ENCODE measurements around the gene TREM1.

Gene TREM1

GRCh38 chr6:41262401-41262800, 24.1 kb downstream of the TREM1 start:
- no peak overlapping the region for H3K4me3 ChIP-seq (ENCODE audit: low read length)
- TF ChIP-seq, protein P1, sequence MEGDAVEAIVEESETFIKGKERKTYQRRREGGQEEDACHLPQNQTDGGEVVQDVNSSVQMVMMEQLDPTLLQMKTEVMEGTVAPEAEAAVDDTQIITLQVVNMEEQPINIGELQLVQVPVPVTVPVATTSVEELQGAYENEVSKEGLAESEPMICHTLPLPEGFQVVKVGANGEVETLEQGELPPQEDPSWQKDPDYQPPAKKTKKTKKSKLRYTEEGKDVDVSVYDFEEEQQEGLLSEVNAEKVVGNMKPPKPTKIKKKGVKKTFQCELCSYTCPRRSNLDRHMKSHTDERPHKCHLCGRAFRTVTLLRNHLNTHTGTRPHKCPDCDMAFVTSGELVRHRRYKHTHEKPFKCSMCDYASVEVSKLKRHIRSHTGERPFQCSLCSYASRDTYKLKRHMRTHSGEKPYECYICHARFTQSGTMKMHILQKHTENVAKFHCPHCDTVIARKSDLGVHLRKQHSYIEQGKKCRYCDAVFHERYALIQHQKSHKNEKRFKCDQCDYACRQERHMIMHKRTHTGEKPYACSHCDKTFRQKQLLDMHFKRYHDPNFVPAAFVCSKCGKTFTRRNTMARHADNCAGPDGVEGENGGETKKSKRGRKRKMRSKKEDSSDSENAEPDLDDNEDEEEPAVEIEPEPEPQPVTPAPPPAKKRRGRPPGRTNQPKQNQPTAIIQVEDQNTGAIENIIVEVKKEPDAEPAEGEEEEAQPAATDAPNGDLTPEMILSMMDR (conservative IDR thresholded peaks at IDR 0.05; ENCODE audit: low read depth, low read length), result no peak
- no peak for DNase-seq (ENCODE audit: low read depth)

GRCh38 chr6:41258196-41258493, 28.3 kb downstream of the TREM1 start:
- H3K4me3 ChIP-seq (ENCODE audit: low read length), result no peak overlapping the region
- DNase-seq (ENCODE audit: low read depth), result no peak
- TF ChIP-seq, protein P1 (conservative IDR thresholded peaks at IDR 0.05; ENCODE audit: low read depth, low read length), result no peak

DNA sequence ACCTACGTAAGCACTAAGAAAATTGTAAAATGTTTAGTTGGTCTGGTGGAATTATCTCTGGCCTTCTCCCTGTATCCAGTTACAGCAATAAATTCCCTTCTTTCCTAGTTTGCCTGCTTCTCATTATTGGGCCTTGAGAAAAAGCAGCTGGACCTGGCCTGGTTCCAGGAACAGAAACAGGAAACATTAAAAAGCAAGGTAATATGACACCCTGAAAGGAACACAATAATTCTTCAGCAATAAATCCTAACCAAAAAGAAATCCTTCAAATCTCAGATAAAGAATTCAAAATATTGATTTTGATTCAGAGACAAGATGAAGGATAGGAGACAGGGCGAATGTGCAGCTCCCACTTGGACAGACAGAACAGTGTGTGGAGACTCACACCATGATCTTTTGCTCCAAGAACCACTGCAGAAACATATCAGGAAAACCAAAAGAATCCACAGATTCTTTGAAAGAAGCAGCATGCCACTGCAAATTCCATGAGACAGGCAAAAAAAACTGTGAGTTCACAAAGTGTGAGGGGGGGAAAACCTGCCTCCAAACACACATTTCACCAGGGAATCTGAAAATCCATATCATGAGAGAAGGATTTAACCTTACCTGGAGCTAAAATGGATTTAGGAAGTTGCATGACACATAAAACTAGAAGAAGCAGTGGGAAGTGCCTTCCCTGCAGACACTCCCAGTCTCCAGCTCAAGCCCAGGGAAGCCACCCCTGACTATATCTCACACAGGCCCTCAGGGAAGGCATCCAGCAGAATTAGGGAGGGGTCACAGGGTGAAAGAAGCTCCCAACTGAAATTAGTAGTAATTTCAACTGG, 28.9 kb downstream of the TREM1 start:
- peak; percentile 41 for DNase-seq (ENCODE audit: low read depth)
- TF ChIP-seq, protein P1 (conservative IDR thresholded peaks at IDR 0.05; ENCODE audit: low read depth, low read length), result no peak
- no peak overlapping the region for H3K4me3 ChIP-seq (ENCODE audit: low read length)

DNA sequence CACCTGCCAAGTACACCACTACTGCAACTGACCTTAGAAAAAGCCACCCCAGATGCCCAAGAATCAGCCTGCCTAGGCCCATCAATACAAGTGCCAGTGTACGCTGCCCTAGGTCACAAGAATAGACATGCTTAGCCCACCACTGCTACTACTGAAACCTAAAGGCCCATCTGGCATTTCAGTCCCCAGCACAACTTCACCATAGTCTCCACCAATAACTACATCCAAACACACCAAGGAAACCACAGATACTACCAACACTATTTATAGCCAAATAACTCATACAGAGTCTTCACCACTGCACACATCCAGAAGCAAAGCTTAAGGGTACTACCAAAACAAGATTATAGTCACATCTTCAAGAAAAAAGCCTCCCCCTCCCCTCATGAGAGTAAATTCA, 30.1 kb downstream of the TREM1 start:
- TF ChIP-seq, protein P1 (conservative IDR thresholded peaks at IDR 0.05; ENCODE audit: low read depth, low read length), result no peak
- no peak overlapping the region for H3K4me3 ChIP-seq (ENCODE audit: low read length)
- DNase-seq (ENCODE audit: low read depth), result no peak

GRCh38 chr6:41255638-41256246, 30.7 kb downstream of the TREM1 start:
- no peak for DNase-seq (ENCODE audit: low read depth)
- TF ChIP-seq, protein P1 (conservative IDR thresholded peaks at IDR 0.05; ENCODE audit: low read depth, low read length), result no peak
- H3K4me3 ChIP-seq (ENCODE audit: low read length), result no peak overlapping the region

DNA sequence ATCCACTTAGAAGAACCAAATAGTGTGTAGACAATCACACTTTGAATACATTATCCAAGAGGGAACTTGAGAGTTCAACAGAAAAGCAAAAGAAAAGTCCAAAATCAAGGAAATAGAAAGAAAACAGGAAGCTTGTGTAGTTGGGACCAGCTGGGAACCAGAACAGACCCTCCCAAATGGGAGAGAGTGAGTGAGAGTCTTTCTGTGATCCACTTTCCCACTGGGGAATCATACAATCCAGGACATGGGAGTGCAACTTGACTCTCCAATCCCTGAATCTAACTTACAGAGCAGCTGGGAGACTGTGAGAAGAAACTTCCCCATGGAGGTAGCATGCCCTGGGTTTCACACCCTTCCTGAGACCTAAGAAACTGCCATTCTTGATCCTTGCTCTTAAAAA, 31.4 kb downstream of the TREM1 start:
- H3K4me3 ChIP-seq (ENCODE audit: low read length), result no peak overlapping the region
- no peak for DNase-seq (ENCODE audit: low read depth)
- TF ChIP-seq, protein P1 (conservative IDR thresholded peaks at IDR 0.05; ENCODE audit: low read depth, low read length), result no peak
